GM12891 (cell line): ENCODE data around the gene PPM1E.

ENCODE experiments used
- POLR2A ChIP-seq: IDR thresholded peaks from 2 replicates; pipeline ENCODE4 v1.6.1; 2011; ENCODE audit warnings: low read depth, low read length, control low read depth
- POLR2AphosphoS5 ChIP-seq: IDR thresholded peaks from 2 replicates; pipeline ENCODE4 v1.6.1; 2011; ENCODE audit warnings: low read depth, low read length, control low read depth
- POU2F2 ChIP-seq: IDR thresholded peaks from 2 replicates; pipeline ENCODE4 v1.6.1; 2011; ENCODE audit warnings: low read depth, mild to moderate bottlenecking, control low read depth, low read length, moderate library complexity
- SPI1 ChIP-seq: IDR thresholded peaks from 2 replicates; pipeline ENCODE4 v1.6.1; 2011; ENCODE audit warnings: low read depth, low read length, control low read depth
- TAF1 ChIP-seq: IDR thresholded peaks from 2 replicates; pipeline ENCODE4 v1.6.1; 2011; ENCODE audit warnings: low read depth, low read length, control low read depth

GRCh38 chr17:58875261-58875660 lies 119.6 kb downstream of the PPM1E start:
- TF ChIP-seq TAF1 (no peak), POLR2AphosphoS5 (no peak), POU2F2 (no peak), POLR2A (no peak), SPI1 (no peak)
